ENCODE measurements around the gene TSPAN33. TPM values are rescaled to one million over a fixed set of nuclear protein-coding genes. Genes with fewer than 3 reads are reported as not detected.

TSPAN33 gene
- total RNA-seq, 1 donor from 2014 or later, result 22.2 TPM

GRCh38 chr7:129123510-129123857 is 21.0 kb upstream of the TSPAN33 start:
- no peak for DNase-seq (ENCODE audit: low spot score, unreplicated experiment)
- no peak overlapping the region for H3K4me3 Mint-ChIP-seq (ENCODE audit: low read depth)
- H3K36me3 Mint-ChIP-seq (ENCODE audit: insufficient read depth), result peaks cover 3% of the 10 kb centered on the region
- no peaks in the 10 kb centered on the region for H3K4me1 Mint-ChIP-seq (ENCODE audit: low read depth)
- TF ChIP-seq CTCF (IDR thresholded peaks at IDR 0.05; ENCODE audit: unreplicated experiment), result no peak
- peaks cover 15% of the 10 kb centered on the region for H3K27me3 Mint-ChIP-seq
- peaks cover 23% of the 10 kb centered on the region for H3K9me3 Mint-ChIP-seq (ENCODE audit: low read depth)
- H3K27ac Mint-ChIP-seq, result no peak overlapping the region

GRCh38 chr7:129126314-129126713 is 18.2 kb upstream of the TSPAN33 start:
- no peak overlapping the region for H3K27ac Mint-ChIP-seq
- peaks cover 15% of the 10 kb centered on the region for H3K27me3 Mint-ChIP-seq
- DNase-seq (ENCODE audit: low spot score, unreplicated experiment), result no peak
- H3K4me1 Mint-ChIP-seq (ENCODE audit: low read depth), result no peaks in the 10 kb centered on the region
- no peak overlapping the region for H3K4me3 Mint-ChIP-seq (ENCODE audit: low read depth)
- no peak for TF ChIP-seq CTCF (IDR thresholded peaks at IDR 0.05; ENCODE audit: unreplicated experiment)
- H3K36me3 Mint-ChIP-seq (ENCODE audit: insufficient read depth), result no peaks in the 10 kb centered on the region
- H3K9me3 Mint-ChIP-seq (ENCODE audit: low read depth), result peaks cover 3% of the 10 kb centered on the region

- Mint-ChIP-seq H3K36me3 (ENCODE audit: insufficient read depth) (no peaks in the 10 kb centered on the region), H3K4me3 (ENCODE audit: low read depth) (no peak overlapping the region), H3K9me3 (ENCODE audit: low read depth) (no peaks in the 10 kb centered on the region), H3K4me1 (ENCODE audit: low read depth) (no peaks in the 10 kb centered on the region), H3K27ac (no peak overlapping the region), H3K27me3 (peaks cover 15% of the 10 kb centered on the region)
- DNase-seq (ENCODE audit: low spot score, unreplicated experiment), result no peak
- no peak for TF ChIP-seq CTCF (IDR thresholded peaks at IDR 0.05; ENCODE audit: unreplicated experiment)
These were observed 17.4 kb upstream of the TSPAN33 start for GRCh38 chr7:129127154-129127553.

- Mint-ChIP-seq H3K27ac (no peak overlapping the region), H3K9me3 (ENCODE audit: low read depth) (no peaks in the 10 kb centered on the region), H3K27me3 (peaks cover 15% of the 10 kb centered on the region), H3K36me3 (ENCODE audit: insufficient read depth) (no peaks in the 10 kb centered on the region), H3K4me3 (ENCODE audit: low read depth) (no peak overlapping the region), H3K4me1 (ENCODE audit: low read depth) (no peaks in the 10 kb centered on the region)
- no peak for TF ChIP-seq CTCF (IDR thresholded peaks at IDR 0.05; ENCODE audit: unreplicated experiment)
- DNase-seq (ENCODE audit: low spot score, unreplicated experiment), result no peak
These were observed 16.9 kb upstream of the TSPAN33 start for GRCh38 chr7:129127601-129128000.

GRCh38 chr7:129134356-129134987 is 10.0 kb upstream of the TSPAN33 start:
- H3K4me1 Mint-ChIP-seq (ENCODE audit: low read depth), result peaks cover 3% of the 10 kb centered on the region
- H3K9me3 Mint-ChIP-seq (ENCODE audit: low read depth), result no peaks in the 10 kb centered on the region
- TF ChIP-seq CTCF (IDR thresholded peaks at IDR 0.05; ENCODE audit: unreplicated experiment), result no peak
- H3K27ac Mint-ChIP-seq, result no peak overlapping the region
- no peak for DNase-seq (ENCODE audit: low spot score, unreplicated experiment)
- H3K27me3 Mint-ChIP-seq, result peaks cover 3% of the 10 kb centered on the region
- no peaks in the 10 kb centered on the region for H3K36me3 Mint-ChIP-seq (ENCODE audit: insufficient read depth)
- H3K4me3 Mint-ChIP-seq (ENCODE audit: low read depth), result no peak overlapping the region
